Endothelial cell (in vitro differentiated cells): ENCODE results near the gene HBA1. TPM values are rescaled to one million over a fixed set of nuclear protein-coding genes. Genes with fewer than 3 reads are reported as not detected.
A peak's percentile ranks its signal among the peaks of the same experiment; 100 is the strongest.

ENCODE experiments used
- DNase-seq: peaks from one replicate; pipeline ENCODE4 v3.0.0; 2021; ENCODE audit warnings: low spot score
- H3K27ac Mint-ChIP-seq: one replicate; pipeline ENCODE4 v1.8.0; 2021; ENCODE audit warnings: mixed read lengths, inconsistent platforms; ENCODE audit not compliant: unreplicated experiment
- H3K27me3 Mint-ChIP-seq: one replicate; pipeline ENCODE4 v1.8.0; 2021; ENCODE audit warnings: mild to moderate bottlenecking, moderate library complexity, mixed read lengths, inconsistent platforms; ENCODE audit not compliant: unreplicated experiment
- H3K36me3 Mint-ChIP-seq: one replicate; pipeline ENCODE4 v1.8.0; 2021; ENCODE audit warnings: mild to moderate bottlenecking, low read depth, mixed read lengths, inconsistent platforms; ENCODE audit not compliant: unreplicated experiment
- H3K4me1 Mint-ChIP-seq: one replicate; pipeline ENCODE4 v1.8.0; 2021; ENCODE audit warnings: mild to moderate bottlenecking, mixed read lengths, inconsistent platforms; ENCODE audit not compliant: unreplicated experiment
- H3K4me3 Mint-ChIP-seq: one replicate; pipeline ENCODE4 v1.8.0; 2021; ENCODE audit warnings: mild to moderate bottlenecking, mixed read lengths, inconsistent platforms; ENCODE audit not compliant: unreplicated experiment
- H3K9me3 Mint-ChIP-seq: one replicate; pipeline ENCODE4 v1.8.0; 2021; ENCODE audit warnings: mixed read lengths, inconsistent platforms; ENCODE audit not compliant: unreplicated experiment
- total RNA-seq: library from RNA; stranded (reverse); fragmentation: NEBNext Ultra II Directional; extraction: Animal tissue kit (Norgen Biotek cat#: 25700); gene quantifications from one replicate; pipeline ENCODE4 v1.2.1, GENCODE V29; 2021; ENCODE audit not compliant: unreplicated experiment
- TF ChIP-seq, protein P1 (sequence below): fragments of 200-600 bp; sonication (generic); IDR thresholded peaks from one replicate; pipeline ENCODE4 v1.5.0; 2021; ENCODE audit warnings: antibody characterized with exemption; ENCODE audit not compliant: unreplicated experiment

Gene HBA1
- total RNA-seq, 1 donor from 2014 or later, result not detected

DNA sequence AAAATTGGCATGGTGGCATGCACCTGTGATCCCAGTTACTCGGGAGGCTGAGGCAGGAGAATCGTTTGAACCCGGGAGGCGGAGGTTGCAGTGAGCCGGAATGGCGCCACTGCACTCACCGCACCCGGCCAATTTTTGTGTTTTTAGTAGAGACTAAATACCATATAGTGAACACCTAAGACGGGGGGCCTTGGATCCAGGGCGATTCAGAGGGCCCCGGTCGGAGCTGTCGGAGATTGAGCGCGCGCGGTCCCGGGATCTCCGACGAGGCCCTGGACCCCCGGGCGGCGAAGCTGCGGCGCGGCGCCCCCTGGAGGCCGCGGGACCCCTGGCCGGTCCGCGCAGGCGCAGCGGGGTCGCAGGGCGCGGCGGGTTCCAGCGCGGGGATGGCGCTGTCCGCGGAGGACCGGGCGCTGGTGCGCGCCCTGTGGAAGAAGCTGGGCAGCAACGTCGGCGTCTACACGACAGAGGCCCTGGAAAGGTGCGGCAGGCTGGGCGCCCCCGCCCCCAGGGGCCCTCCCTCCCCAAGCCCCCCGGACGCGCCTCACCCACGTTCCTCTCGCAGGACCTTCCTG, 3.7 kb downstream of the HBA1 start, which contains the start of gene HBQ1:
Gene HBQ1, plus strand, starts transcription at position 359 of the 575 bp plus-strand sequence. Its CDS starts 28 bp downstream, at position 387.
- peaks cover 7% of the 10 kb centered on the region for H3K36me3 Mint-ChIP-seq
- no peaks in the 10 kb centered on the region for H3K4me1 Mint-ChIP-seq
- H3K27ac Mint-ChIP-seq, result no peak within 1 kb of the TSS
- TF ChIP-seq, protein P1, sequence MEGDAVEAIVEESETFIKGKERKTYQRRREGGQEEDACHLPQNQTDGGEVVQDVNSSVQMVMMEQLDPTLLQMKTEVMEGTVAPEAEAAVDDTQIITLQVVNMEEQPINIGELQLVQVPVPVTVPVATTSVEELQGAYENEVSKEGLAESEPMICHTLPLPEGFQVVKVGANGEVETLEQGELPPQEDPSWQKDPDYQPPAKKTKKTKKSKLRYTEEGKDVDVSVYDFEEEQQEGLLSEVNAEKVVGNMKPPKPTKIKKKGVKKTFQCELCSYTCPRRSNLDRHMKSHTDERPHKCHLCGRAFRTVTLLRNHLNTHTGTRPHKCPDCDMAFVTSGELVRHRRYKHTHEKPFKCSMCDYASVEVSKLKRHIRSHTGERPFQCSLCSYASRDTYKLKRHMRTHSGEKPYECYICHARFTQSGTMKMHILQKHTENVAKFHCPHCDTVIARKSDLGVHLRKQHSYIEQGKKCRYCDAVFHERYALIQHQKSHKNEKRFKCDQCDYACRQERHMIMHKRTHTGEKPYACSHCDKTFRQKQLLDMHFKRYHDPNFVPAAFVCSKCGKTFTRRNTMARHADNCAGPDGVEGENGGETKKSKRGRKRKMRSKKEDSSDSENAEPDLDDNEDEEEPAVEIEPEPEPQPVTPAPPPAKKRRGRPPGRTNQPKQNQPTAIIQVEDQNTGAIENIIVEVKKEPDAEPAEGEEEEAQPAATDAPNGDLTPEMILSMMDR, result peak; percentile 81
- DNase-seq, result peak; percentile 85
- H3K27me3 Mint-ChIP-seq, result peaks cover 13% of the 10 kb centered on the region
- no peak within 1 kb of the TSS for H3K4me3 Mint-ChIP-seq
- H3K9me3 Mint-ChIP-seq, result no peaks in the 10 kb centered on the region

DNA sequence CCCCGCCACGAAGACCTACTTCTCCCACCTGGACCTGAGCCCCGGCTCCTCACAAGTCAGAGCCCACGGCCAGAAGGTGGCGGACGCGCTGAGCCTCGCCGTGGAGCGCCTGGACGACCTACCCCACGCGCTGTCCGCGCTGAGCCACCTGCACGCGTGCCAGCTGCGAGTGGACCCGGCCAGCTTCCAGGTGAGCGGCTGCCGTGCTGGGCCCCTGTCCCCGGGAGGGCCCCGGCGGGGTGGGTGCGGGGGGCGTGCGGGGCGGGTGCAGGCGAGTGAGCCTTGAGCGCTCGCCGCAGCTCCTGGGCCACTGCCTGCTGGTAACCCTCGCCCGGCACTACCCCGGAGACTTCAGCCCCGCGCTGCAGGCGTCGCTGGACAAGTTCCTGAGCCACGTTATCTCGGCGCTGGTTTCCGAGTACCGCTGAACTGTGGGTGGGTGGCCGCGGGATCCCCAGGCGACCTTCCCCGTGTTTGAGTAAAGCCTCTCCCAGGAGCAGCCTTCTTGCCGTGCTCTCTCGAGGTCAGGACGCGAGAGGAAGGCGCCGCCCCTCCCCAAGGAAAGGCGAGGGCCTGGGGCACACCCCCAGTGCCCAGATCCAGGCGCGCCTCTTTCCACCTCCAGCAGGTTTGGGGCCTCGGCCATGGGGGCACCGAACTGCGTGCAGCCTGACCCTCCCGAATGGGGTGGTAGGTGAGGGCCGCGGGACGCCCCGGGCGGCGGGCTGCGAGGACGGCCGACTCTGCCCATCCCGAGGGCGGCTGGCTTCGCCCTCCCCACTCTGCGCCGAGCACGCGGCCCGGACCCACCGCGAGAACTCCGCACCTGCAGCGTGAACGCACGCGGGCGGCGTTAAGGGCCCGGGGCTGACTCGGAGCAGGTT, 4.4 kb downstream of the HBA1 start:
- H3K27ac Mint-ChIP-seq, result no peak overlapping the region
- no peaks in the 10 kb centered on the region for H3K9me3 Mint-ChIP-seq
- H3K4me1 Mint-ChIP-seq, result no peaks in the 10 kb centered on the region
- H3K36me3 Mint-ChIP-seq, result peaks cover 8% of the 10 kb centered on the region
- no peak overlapping the region for H3K4me3 Mint-ChIP-seq
- H3K27me3 Mint-ChIP-seq, result peaks cover 13% of the 10 kb centered on the region
- DNase-seq, result peak; percentile 88
- TF ChIP-seq, protein P1, result no peak

DNA sequence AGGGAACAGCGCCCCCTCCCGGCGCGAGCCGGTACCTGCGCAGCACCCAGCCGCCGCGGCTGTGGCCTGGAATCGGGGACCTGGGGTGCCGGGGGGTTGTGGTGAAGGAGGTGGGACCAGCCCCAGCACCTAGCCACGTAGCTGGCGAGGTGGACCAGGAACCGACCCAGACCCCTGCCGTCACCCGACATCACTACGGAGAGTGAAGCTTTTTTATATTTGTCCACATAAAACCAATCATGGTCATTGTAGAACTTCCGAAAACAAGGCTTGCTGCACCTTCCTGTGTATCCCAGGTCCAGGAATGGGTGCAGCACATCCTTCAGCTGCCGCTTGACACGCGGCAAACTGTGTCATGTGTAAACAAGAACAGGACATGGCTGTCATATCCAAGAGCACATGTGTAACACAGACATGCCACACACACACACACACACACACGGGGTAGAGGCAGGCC, 5.1 kb downstream of the HBA1 start:
- DNase-seq, result no peak
- Mint-ChIP-seq H3K9me3 (no peaks in the 10 kb centered on the region), H3K36me3 (peaks cover 8% of the 10 kb centered on the region), H3K27ac (no peak overlapping the region), H3K4me1 (no peaks in the 10 kb centered on the region), H3K27me3 (peaks cover 13% of the 10 kb centered on the region), H3K4me3 (no peak overlapping the region)
- TF ChIP-seq, protein P1, result peak; percentile 99

DNA sequence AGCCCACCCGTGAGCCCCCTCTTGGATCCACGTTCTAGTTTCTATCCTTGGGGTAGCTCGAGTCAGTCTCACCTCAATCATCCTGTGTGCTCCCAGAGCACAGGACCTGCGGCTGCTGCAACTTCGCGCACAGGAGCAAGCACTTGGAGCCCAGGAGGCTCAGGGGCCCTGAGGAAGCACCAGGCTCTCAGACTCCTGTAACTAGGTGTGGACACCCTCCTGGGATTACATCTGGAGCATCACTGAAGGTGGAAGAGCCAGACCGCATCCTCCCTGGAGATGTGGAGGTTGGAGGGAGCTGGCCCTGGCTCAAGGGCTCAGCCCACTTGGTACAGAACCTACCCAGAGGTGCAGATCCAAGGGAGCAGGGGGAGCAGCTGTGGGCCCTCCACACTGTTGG, 6.5 kb downstream of the HBA1 start:
- H3K27ac Mint-ChIP-seq, result no peak overlapping the region
- peaks cover 8% of the 10 kb centered on the region for H3K36me3 Mint-ChIP-seq
- H3K4me3 Mint-ChIP-seq, result no peak overlapping the region
- no peaks in the 10 kb centered on the region for H3K9me3 Mint-ChIP-seq
- no peak for DNase-seq
- peaks cover 7% of the 10 kb centered on the region for H3K27me3 Mint-ChIP-seq
- H3K4me1 Mint-ChIP-seq, result no peaks in the 10 kb centered on the region
- TF ChIP-seq, protein P1, result no peak

DNA sequence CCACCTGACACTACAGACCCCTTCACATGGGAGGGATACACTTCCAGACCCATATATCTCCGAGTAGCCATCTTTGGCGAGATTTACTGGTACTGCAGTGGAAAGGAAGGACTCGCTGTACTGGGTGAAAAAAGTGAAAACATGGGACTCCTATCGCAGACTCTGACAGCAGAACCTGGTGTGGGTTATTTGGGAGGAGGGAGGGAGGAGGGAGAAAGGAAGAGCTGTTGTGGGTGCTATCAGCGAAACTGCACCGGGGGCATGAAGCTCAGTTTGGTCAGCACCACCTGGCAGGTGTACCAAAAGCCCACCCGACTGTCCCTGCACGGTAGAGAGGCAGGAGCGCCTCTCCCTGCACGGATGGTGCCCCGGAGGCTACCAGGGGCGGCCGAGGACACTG, 8.7 kb downstream of the HBA1 start:
- no peaks in the 10 kb centered on the region for H3K27me3 Mint-ChIP-seq
- H3K4me1 Mint-ChIP-seq, result no peaks in the 10 kb centered on the region
- peaks cover 26% of the 10 kb centered on the region for H3K36me3 Mint-ChIP-seq
- TF ChIP-seq, protein P1, result no peak
- H3K9me3 Mint-ChIP-seq, result no peaks in the 10 kb centered on the region
- H3K4me3 Mint-ChIP-seq, result peak overlapping the region; percentile 51
- DNase-seq, result no peak
- H3K27ac Mint-ChIP-seq, result no peak overlapping the region
